H1 (cell line): ENCODE results near the gene GOLGA6B.
"Not testable (repeated sequence)": the region's sequence is repeated elsewhere in the genome, so short reads cannot be mapped to it uniquely, and the experiment has no call there.

ENCODE experiments used
- HDAC2 ChIP-seq, 2 experiments: fragments of 300-600 bp in 1 of 2; sonication (generic) in 1 of 2; IDR thresholded peaks; 2 replicates each; pipeline ENCODE4 v1.6.1; 2011 to 2012; ENCODE audit warnings: low read depth in 2 of 2, low read length in 2 of 2, mild to moderate bottlenecking in 2 of 2, moderate library complexity in 2 of 2, borderline replicate concordance in 1 of 2, inconsistent platforms in 1 of 2
- POLR2AphosphoS5 ChIP-seq: IDR thresholded peaks from 2 replicates; pipeline ENCODE4 v1.6.1; 2011; ENCODE audit warnings: low read depth, low read length
- SUZ12 ChIP-seq: fragments of 200-600 bp; sonication (generic); IDR thresholded peaks from 2 replicates; pipeline ENCODE4 v1.6.1; 2012; ENCODE audit warnings: mild to moderate bottlenecking, inconsistent platforms, low read length, moderate library complexity, mixed read lengths
- TCF12 ChIP-seq: IDR thresholded peaks from 2 replicates; pipeline ENCODE4 v1.6.1; 2011; ENCODE audit warnings: low read depth, mild to moderate bottlenecking, low read length
- ZNF274 ChIP-seq: IDR thresholded peaks from 2 replicates; pipeline ENCODE4 v1.7.0; 2012; ENCODE audit warnings: low read length, borderline replicate concordance; ENCODE audit errors: extremely low read depth
- TF ChIP-seq, protein P1 (sequence below), 3 experiments: IDR thresholded peaks; 1 replicate in 2 of 3; 2 replicates in 1 of 3; pipeline versions ENCODE4 v1.5.1 to v1.6.1; 2011; ENCODE audit warnings: low read length in 3 of 3, mild to moderate bottlenecking in 3 of 3, inconsistent platforms in 2 of 3, low read depth in 1 of 3, moderate library complexity in 1 of 3; ENCODE audit not compliant: insufficient read depth in 1 of 3; ENCODE audit errors: control extremely low read depth in 1 of 3

DNA sequence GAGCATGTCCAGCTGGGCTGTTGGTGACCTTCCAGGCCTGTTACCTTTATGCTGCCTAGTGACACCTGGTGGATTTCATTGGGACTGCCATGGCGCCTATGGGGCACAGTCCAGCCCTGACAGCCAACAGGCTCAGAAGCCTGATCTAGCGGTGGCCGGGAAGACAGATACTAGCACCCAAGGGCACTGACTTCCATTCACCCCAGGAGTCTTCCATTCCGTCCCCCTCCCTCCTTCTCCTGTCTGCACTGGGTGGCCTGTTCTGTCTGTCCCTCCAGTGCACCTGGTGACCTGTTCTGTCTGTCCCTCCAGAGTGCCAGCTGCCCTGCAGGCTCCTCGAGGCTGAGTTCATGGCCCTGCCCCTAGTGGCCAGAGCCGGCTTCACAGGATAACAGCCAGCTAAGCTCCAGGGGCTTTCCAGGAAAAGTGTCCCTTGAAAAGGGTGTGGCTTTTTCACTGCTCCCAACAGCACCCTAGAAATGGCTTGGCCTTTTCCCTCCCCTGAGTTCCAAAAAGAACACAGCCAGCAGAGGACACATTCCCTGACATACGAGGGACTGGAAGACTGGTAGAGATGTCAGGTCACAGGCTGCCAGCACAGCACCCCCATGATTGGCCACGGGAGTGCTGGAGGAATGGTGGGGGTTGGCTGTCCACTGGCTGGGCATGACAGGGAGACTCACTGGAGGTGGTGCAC is 16.3 kb downstream of the GOLGA6B start:
- TF ChIP-seq TCF12, SUZ12, ZNF274, POLR2AphosphoS5: not testable (repeated sequence)
- 0 out of 4 replicates have a peak, but pooled peaks of 1 of the 2 experiments have one; percentile 39 for TF ChIP-seq HDAC2 (IDR thresholded peaks at IDR 0.05; ENCODE audit: borderline replicate concordance in 1 of 2, low read depth in 2 of 2, low read length in 2 of 2)
- TF ChIP-seq, protein P1, sequence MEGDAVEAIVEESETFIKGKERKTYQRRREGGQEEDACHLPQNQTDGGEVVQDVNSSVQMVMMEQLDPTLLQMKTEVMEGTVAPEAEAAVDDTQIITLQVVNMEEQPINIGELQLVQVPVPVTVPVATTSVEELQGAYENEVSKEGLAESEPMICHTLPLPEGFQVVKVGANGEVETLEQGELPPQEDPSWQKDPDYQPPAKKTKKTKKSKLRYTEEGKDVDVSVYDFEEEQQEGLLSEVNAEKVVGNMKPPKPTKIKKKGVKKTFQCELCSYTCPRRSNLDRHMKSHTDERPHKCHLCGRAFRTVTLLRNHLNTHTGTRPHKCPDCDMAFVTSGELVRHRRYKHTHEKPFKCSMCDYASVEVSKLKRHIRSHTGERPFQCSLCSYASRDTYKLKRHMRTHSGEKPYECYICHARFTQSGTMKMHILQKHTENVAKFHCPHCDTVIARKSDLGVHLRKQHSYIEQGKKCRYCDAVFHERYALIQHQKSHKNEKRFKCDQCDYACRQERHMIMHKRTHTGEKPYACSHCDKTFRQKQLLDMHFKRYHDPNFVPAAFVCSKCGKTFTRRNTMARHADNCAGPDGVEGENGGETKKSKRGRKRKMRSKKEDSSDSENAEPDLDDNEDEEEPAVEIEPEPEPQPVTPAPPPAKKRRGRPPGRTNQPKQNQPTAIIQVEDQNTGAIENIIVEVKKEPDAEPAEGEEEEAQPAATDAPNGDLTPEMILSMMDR (IDR thresholded peaks at IDR 0.05; ENCODE audit: control extremely low read depth in 1 of 3, insufficient read depth in 1 of 3, low read depth in 1 of 3, low read length in 3 of 3), result peak; percentile 73 to 83 (median 74)
